Stimulated activated CD8-positive, alpha-beta memory T cell treated with anti-CD3 and anti-CD28 coated beads, Interleukin-4, amount 100 ng/mL, for 4 hours (primary cell): ENCODE results near the gene SH3PXD2B.

Source experiments
- DNase-seq, 2 donors: peaks; one replicate each; pipeline ENCODE4 v3.0.0-alpha.2; 2020; ENCODE audit warnings: low read depth in 2 of 2, low spot score in 1 of 2

SH3PXD2B gene

GRCh38 chr5:172453206-172453985 lies 929 bp downstream of the SH3PXD2B start:
- DNase-seq, result no peak

GRCh38 chr5:172452398-172453205 lies 1.7 kb downstream of the SH3PXD2B start:
- DNase-seq, result no peak

DNA sequence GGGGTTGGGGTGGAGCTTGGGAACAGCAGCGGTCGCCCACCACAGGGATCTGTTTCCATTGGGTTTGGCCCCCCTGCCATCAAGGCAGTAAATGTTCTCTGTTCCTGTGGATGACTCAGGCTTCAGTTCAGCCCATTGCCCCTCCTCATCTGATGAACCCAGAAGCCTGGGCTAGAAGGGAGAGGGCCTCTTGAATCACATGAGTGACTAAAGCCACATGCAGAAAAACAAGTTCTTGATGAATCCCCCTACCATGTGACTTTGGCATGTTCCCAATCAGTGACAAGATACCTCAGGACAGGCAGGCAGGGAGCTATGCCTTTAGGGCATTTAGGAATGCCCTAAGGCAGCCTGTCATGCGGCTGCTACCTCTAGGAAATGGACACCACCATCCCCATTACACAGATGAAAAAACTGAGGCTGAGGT lies 2.5 kb downstream of the SH3PXD2B start:
- DNase-seq, result no peak

GRCh38 chr5:172450861-172451695 lies 3.2 kb downstream of the SH3PXD2B start:
- peak in 1 of 2 donors; percentile 14 for DNase-seq

DNA sequence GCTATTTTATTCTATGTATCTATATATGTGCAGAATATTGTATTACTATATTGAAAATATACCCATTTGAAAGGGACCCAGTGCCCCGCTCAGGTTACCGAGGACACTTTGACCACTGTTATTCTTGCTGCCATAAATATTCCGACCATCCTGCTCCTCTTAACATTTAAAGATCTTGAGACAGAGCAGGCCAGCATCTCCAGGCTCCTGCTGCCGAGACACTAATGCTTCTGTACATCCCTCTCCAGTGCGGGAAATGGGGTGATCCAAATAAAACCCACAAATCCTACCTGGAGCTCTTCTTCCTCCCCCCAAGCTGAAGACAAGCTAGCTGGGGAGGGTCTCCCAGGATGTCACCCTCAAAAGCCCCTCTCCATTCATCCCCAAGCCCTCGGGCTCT lies 3.9 kb downstream of the SH3PXD2B start:
- no peak for DNase-seq

DNA sequence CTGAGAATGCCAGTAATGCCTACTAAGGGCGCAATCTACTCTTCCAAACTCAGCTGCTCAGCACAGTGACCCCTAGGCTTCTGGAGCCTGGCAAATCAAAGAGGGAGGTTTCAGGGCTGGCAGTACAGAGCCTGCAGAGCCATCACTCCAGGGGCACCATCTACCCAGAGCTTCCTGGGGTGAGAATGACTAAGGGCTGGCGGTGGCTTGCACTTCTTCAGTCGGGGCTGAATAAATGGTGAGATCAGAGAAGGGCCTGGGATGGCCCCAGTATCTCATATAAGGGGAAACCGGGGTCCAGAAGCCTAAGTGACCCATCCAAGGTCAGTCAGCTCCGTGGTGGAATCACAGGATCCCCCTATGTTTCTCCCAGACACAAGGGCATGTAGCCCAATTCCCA lies 5.3 kb downstream of the SH3PXD2B start:
- DNase-seq, result no peak

DNA sequence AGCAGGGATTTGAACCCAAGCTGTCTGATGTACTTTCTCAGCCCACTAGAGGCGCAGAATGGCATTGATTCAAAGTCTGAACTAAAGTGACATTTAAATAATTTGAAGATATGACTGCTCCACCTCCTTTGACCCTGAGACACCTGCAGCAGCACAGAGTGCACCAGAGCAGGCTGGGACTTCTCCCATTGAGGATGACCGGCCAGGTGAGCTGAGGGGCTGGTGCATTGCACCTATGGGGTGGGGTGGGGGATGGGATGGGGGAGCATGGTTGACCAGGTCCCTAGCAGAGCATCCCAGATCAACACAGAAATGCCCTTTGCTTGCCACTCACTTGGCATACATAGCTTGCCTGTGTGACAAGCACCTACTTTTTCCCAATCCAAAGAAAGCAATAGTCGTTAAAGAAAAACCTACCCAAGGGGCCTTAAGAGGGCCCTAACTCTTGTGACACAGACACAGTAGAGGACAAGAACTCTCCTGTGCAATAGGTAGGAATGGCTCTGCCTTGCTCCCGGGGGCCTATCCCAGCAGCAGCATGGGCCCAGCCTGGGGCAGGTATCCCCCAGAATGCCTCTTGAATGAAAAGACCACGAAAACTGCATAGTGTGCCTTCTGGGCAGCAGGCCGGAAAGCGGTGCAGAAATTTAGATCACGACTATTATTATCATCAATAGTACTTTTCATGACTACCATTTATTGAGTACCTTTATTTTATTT lies 6.5 kb downstream of the SH3PXD2B start:
- no peak for DNase-seq

GRCh38 chr5:172446336-172447051 lies 7.8 kb downstream of the SH3PXD2B start:
- DNase-seq, result no peak

- no peak for DNase-seq
These were observed 8.5 kb downstream of the SH3PXD2B start for GRCh38 chr5:172445866-172446265.

- DNase-seq, result no peak
These were observed 9.5 kb downstream of the SH3PXD2B start for GRCh38 chr5:172444626-172445365.

- DNase-seq, result no peak
These were observed 10.2 kb downstream of the SH3PXD2B start for GRCh38 chr5:172444110-172444510.

GRCh38 chr5:172443441-172444109 lies 10.8 kb downstream of the SH3PXD2B start:
- peak; percentile 7 to 19 for DNase-seq

DNA sequence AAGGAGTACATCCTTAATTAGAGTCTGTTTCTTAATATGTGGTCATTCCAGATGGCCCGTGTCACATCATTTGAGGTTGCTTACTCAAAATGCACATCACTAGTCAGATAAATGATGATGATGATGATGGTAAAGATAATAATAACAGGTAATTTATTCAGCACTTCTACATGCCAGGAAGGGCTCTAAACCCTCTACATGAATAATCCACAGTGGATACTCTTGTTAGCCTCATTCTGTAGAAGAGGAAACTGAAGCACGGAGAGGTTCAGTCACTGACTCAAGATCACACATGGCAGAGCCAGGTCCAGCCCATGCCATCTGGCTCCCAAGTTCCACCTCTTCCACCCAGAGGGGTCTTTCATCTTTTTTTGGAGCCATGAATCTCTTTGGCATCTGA lies 11.7 kb downstream of the SH3PXD2B start:
- no peak for DNase-seq

DNA sequence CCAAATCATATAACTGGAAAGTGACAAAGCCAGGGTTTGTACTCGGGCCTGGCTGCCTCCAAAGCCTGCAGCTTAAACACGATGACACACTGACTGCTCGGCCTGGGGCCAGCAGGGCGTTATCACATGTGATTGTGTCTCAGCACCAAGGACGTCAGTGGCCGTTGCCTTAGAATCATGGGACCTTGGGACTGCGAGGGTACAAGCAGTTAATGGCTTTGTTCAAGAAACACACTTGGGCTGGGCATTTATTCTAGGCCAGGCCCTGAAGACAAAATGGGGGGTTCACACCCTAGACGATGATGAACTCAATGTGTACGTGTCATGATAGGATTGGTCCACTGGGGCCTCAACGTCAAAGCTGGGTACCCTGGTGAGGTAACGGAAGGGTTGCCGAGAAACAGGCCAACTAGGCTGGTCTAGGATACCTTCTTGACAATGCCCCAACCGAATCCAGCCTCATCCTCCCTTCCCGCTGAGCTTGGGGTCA lies 13.0 kb downstream of the SH3PXD2B start:
- DNase-seq, result no peak

DNA sequence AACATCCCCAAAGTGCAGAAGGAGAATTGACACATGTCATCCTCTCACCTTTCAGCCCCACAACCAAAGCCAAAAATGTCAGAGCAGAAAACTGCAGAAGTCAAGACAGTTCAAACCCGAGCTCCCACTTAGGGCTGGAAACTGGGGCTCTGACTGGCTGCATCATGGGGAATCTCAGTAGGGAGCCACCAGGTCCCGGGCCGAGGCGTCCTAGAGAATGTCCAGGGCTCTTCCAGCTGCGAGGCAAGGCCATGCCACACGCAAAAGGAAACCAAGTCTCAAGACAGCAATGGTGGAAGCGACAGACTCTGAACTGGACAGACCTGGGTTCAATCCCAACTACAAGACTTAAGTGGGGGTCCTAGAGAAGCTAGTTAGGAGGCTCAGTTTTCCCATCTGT lies 13.8 kb downstream of the SH3PXD2B start:
- DNase-seq, result no peak

- no peak for DNase-seq
These were observed 14.4 kb downstream of the SH3PXD2B start for GRCh38 chr5:172439785-172440477.

GRCh38 chr5:172438319-172438668 lies 16.0 kb downstream of the SH3PXD2B start:
- no peak for DNase-seq
